ENCODE data around the gene ANKRD23. TPM values are rescaled to one million over a fixed set of nuclear protein-coding genes. Genes with fewer than 3 reads are reported as not detected.

Gene ANKRD23
- total and polyA plus RNA-seq, 2 of the 13 experiments (the other 11 are each of a cell fraction or from before 2014, with no cell fraction given) = 1.5 to 1.6 TPM

DNA sequence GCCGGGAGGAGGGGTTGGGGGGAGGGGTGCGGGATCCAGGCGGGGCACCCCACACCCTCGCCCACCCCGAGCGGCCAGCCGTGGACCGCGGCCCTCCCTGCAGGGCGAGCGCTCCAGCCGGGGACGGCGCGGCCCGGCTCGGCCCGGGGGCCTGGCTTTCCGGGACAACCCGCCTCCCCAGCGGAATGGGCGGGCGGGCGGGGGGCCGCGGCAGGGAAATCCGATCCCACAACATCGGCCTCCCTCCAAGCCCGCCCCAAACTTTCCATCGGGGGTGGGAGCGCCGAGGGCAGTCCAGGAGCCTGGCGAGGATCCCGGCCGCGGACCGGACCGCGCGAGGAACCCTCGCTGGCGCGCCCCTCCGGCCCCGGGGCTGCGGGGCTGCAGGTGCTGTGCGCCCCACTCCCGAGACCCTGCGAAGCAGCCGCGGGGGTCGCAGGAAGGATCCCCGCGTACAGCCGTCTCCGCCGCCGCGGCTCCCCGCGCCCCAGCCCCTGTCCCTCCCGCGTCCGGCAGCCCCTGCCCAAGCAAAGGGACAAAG lies 25.5 kb upstream of the ANKRD23 start (continued):
- TF ChIP-seq, protein P1, sequence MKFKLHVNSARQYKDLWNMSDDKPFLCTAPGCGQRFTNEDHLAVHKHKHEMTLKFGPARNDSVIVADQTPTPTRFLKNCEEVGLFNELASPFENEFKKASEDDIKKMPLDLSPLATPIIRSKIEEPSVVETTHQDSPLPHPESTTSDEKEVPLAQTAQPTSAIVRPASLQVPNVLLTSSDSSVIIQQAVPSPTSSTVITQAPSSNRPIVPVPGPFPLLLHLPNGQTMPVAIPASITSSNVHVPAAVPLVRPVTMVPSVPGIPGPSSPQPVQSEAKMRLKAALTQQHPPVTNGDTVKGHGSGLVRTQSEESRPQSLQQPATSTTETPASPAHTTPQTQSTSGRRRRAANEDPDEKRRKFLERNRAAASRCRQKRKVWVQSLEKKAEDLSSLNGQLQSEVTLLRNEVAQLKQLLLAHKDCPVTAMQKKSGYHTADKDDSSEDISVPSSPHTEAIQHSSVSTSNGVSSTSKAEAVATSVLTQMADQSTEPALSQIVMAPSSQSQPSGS (CRISPR knock-in tag; IDR thresholded peaks at IDR 0.05) = no peak
- TF ChIP-seq ZNF749 (CRISPR knock-in tag; IDR thresholded peaks at IDR 0.05; ENCODE audit: borderline replicate concordance) (no peak), GABPA (IDR thresholded peaks at IDR 0.05; ENCODE audit: low read depth, low read length) (no peak), GABPA (CRISPR knock-in tag; IDR thresholded peaks at IDR 0.05; ENCODE audit: low read depth) (no peak), HNRNPLL (IDR thresholded peaks at IDR 0.05; ENCODE audit: low read depth, low read length, poor library complexity, severe bottlenecking) (no peak), MBD4 (IDR thresholded peaks at IDR 0.05; ENCODE audit: borderline replicate concordance, low read length) (no peak), FOXJ3 (CRISPR knock-in tag; IDR thresholded peaks at IDR 0.05; ENCODE audit: borderline replicate concordance) (no peak), DBP (CRISPR knock-in tag; IDR thresholded peaks at IDR 0.05; ENCODE audit: not compliant biosample characterization) (no peak), XBP1 (CRISPR knock-in tag; IDR thresholded peaks at IDR 0.05) (no peak), ATRX (CRISPR knock-in tag; IDR thresholded peaks at IDR 0.05; ENCODE audit: borderline replicate concordance) (no peak), SSRP1 (CRISPR knock-in tag; IDR thresholded peaks at IDR 0.05) (no peak), GTF3A (CRISPR knock-in tag; conservative IDR thresholded peaks at IDR 0.05) (no peak)

Data from HepG2 (cell line).